Caki2 (cell line): ENCODE measurements around the gene SOWAHB. TPM values are rescaled to one million over a fixed set of nuclear protein-coding genes. Genes with fewer than 3 reads are reported as not detected.

Source experiments
- DNase-seq: peaks from one replicate; pipeline ENCODE4 v3.0.0-alpha.2; 2015; ENCODE audit warnings: low read depth
- in situ Hi-C: cut with HindIII; loops from 2 replicates; pipeline ENCODE4 v1.10.0; 2016; ENCODE audit warnings: low sequenced_read_pairs, low pct_unique_long_range_greater_than_20kb, mixed read lengths
- total RNA-seq: library from RNA; depleted of rRNA; stranded (reverse); fragments of >200 nt; shearing (Covaris generic); gene quantifications from 2 replicates; pipeline ENCODE4 v1.2.3, GENCODE V29; 2014; ENCODE audit warnings: low replicate concordance; rRNA removed

The SOWAHB gene
- total RNA-seq, 1 experiment from 2014 or later = not detected

- in situ Hi-C loops = no loop called here
- no peak for DNase-seq
These were observed 30.6 kb downstream of the SOWAHB start for GRCh38 chr4:76867377-76867776.

GRCh38 chr4:76866641-76867040, 31.3 kb downstream of the SOWAHB start:
- in situ Hi-C loops = no loop called here
- no peak for DNase-seq

GRCh38 chr4:76858319-76858718, 39.6 kb downstream of the SOWAHB start:
- in situ Hi-C loops = no loop called here

GRCh38 chr4:76857074-76857409, 40.9 kb downstream of the SOWAHB start:
- in situ Hi-C loops = no loop called here
- DNase-seq = no peak

More at GRCh38 chr4:76858319-76858718, 39.6 kb downstream of the SOWAHB start:
- DNase-seq = no peak

GRCh38 chr4:76856243-76857073, 41.5 kb downstream of the SOWAHB start:
- DNase-seq = no peak
- in situ Hi-C loops = no loop called here

- DNase-seq = no peak
- in situ Hi-C loops = no loop called here
These were observed 43.1 kb downstream of the SOWAHB start for GRCh38 chr4:76854858-76855257.

- DNase-seq = no peak
- in situ Hi-C loops = no loop called here
These were observed 46.6 kb downstream of the SOWAHB start for GRCh38 chr4:76851375-76851774.

GRCh38 chr4:76850010-76850441, 47.9 kb downstream of the SOWAHB start:
- peak; percentile 50 for DNase-seq
- in situ Hi-C loops = no loop called here

Other genes with a start within 250 kb of the SOWAHB start
- 33.7 and 37.6 TPM in 2 replicates for gene SEPTIN11, start 51.6 kb upstream of the SOWAHB start, total RNA-seq
- gene CCNI, start 177.8 kb upstream of the SOWAHB start, total RNA-seq = 136 and 148 TPM in 2 replicates